ENCODE measurements around the gene FCRL5.

FCRL5 gene

GRCh38 chr1:157523774-157524493 lies 28.4 kb downstream of the FCRL5 start:
- DNase-seq (ENCODE audit: low spot score) = no peak

- DNase-seq (ENCODE audit: low spot score) = no peak
Observed at GRCh38 chr1:157521056-157521455, 31.3 kb downstream of the FCRL5 start.

- no peak for DNase-seq (ENCODE audit: low spot score)
Observed at GRCh38 chr1:157520386-157520935, 31.9 kb downstream of the FCRL5 start.

GRCh38 chr1:157519451-157519850 lies 32.9 kb downstream of the FCRL5 start:
- no peak for DNase-seq (ENCODE audit: low spot score)

- no peak for DNase-seq (ENCODE audit: low spot score)
Observed at GRCh38 chr1:157517016-157517415, 35.3 kb downstream of the FCRL5 start.

- DNase-seq (ENCODE audit: low spot score) = no peak
Observed at GRCh38 chr1:157515709-157516108, 36.6 kb downstream of the FCRL5 start.

- DNase-seq (ENCODE audit: low spot score) = no peak
Observed at GRCh38 chr1:157515141-157515540, 37.2 kb downstream of the FCRL5 start.

GRCh38 chr1:157512036-157512969 lies 40.0 kb downstream of the FCRL5 start:
- DNase-seq (ENCODE audit: low spot score) = no peak

GRCh38 chr1:157509546-157510232 lies 42.6 kb downstream of the FCRL5 start:
- no peak for DNase-seq (ENCODE audit: low spot score)

- peak; percentile 70 for DNase-seq (ENCODE audit: low spot score)
Observed at GRCh38 chr1:157505481-157506272, 46.6 kb downstream of the FCRL5 start.

GRCh38 chr1:157504646-157505045 lies 47.7 kb downstream of the FCRL5 start:
- no peak for DNase-seq (ENCODE audit: low spot score)

GRCh38 chr1:157499521-157499920 lies 52.8 kb downstream of the FCRL5 start:
- DNase-seq (ENCODE audit: low spot score) = no peak

GRCh38 chr1:157498736-157499090 lies 53.6 kb downstream of the FCRL5 start:
- no peak for DNase-seq (ENCODE audit: low spot score)

GRCh38 chr1:157497987-157498735 lies 54.2 kb downstream of the FCRL5 start:
- DNase-seq (ENCODE audit: low spot score) = no peak

GRCh38 chr1:157497284-157497683 lies 55.0 kb downstream of the FCRL5 start:
- DNase-seq (ENCODE audit: low spot score) = no peak

GRCh38 chr1:157496121-157496526 lies 56.2 kb downstream of the FCRL5 start:
- peak; percentile 31 for DNase-seq (ENCODE audit: low spot score)

- DNase-seq (ENCODE audit: low spot score) = no peak
Observed at GRCh38 chr1:157495285-157495684, 57.0 kb downstream of the FCRL5 start.

- no peak for DNase-seq (ENCODE audit: low spot score)
Observed at GRCh38 chr1:157494093-157494492, 58.2 kb downstream of the FCRL5 start.

GRCh38 chr1:157490467-157491165 lies 61.7 kb downstream of the FCRL5 start:
- DNase-seq (ENCODE audit: low spot score) = peak; percentile 50

- DNase-seq (ENCODE audit: low spot score) = no peak
Observed at GRCh38 chr1:157488156-157488555, 64.2 kb downstream of the FCRL5 start.

Data from hepatic stellate cell (primary cell).